Myocyte (in vitro differentiated cells): ENCODE measurements around the gene GPRIN1. TPM values are rescaled to one million over a fixed set of nuclear protein-coding genes. Genes with fewer than 3 reads are reported as not detected.

ENCODE experiments used
- microRNA-seq: library from miRNA; unstranded; fragments of <30 nt; microRNA quantifications from one replicate; pipeline ENCODE4, GENCODE V29; 2016
- total RNA-seq: library from RNA; depleted of rRNA; stranded (reverse); fragments of >200 nt; gene quantifications from 2 replicates; pipeline ENCODE4 v1.2.3, GENCODE V29; 2014

The GPRIN1 gene
- total RNA-seq, 1 donor from 2014 or later = 5.2 TPM

Small RNA genes within 50 kb of the gene (microRNA-seq; reads per million reads assigned to microRNA genes)
- gene MIR4281 = not detected

Other genes starting within 250 kb of the GPRIN1 start
- 96.3 and 103 TPM in 2 replicates for gene KIAA1191, start 248.4 kb downstream of the GPRIN1 start, total RNA-seq
- 6.5 TPM in 2 replicates for gene ARL10, start 244.7 kb downstream of the GPRIN1 start, total RNA-seq
- 17.4 and 29.7 TPM in 2 replicates for gene NOP16, start 221.6 kb downstream of the GPRIN1 start, total RNA-seq
- gene HIGD2A, start 221.4 kb downstream of the GPRIN1 start, total RNA-seq = 123 and 125 TPM in 2 replicates
- gene CLTB, start 193.6 kb downstream of the GPRIN1 start, total RNA-seq = 211 and 223 TPM in 2 replicates
- gene FAF2, start 161.8 kb downstream of the GPRIN1 start, total RNA-seq = 23.5 and 25.0 TPM in 2 replicates
- 9.6 and 10.6 TPM in 2 replicates for gene RNF44, start 72.8 kb downstream of the GPRIN1 start, total RNA-seq
- gene CDHR2, start 60.8 kb downstream of the GPRIN1 start, total RNA-seq = not detected in 2 replicates
- gene SNCB, start 20.4 kb upstream of the GPRIN1 start, total RNA-seq = 0.16 and 1.0 TPM in 2 replicates
- not detected in 2 replicates for gene EIF4E1B, start 20.5 kb upstream of the GPRIN1 start, total RNA-seq
- gene TSPAN17, start 37.3 kb upstream of the GPRIN1 start, total RNA-seq = 47.9 and 50.0 TPM in 2 replicates
- 0.21 and 0.68 TPM in 2 replicates for gene UNC5A, start 200.4 kb upstream of the GPRIN1 start, total RNA-seq